GM19035 (cell line): ENCODE data around the gene CCDC73.
"Not testable (repeated sequence)": the region's sequence is repeated elsewhere in the genome, so short reads cannot be mapped to it uniquely, and the experiment has no call there.

Source experiments
- ATAC-seq: cut with Tn5 transposase; IDR thresholded peaks from one replicate; pipeline ENCODE4 v1.9.1; 2021; ENCODE audit not compliant: unreplicated experiment

CCDC73 gene

DNA sequence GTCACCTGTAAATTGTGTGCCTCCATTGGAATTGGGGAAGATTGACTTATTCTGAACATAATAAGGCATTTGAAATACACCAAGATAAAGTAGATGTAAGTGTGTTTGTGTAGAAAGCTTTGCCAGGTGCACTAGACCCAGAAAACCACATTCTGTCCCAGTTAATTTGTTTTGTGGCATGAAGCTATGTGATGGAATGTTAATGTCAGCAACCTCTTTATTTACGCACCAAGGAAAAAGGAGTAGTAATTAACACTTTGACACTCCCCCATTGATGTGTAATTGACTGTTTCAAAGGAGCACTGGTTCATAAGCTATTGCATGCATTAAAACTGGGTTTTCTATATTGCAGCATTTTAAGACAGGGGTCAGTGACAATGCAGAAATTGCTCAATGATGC, 196.5 kb downstream of the CCDC73 start:
- no peak for ATAC-seq

DNA sequence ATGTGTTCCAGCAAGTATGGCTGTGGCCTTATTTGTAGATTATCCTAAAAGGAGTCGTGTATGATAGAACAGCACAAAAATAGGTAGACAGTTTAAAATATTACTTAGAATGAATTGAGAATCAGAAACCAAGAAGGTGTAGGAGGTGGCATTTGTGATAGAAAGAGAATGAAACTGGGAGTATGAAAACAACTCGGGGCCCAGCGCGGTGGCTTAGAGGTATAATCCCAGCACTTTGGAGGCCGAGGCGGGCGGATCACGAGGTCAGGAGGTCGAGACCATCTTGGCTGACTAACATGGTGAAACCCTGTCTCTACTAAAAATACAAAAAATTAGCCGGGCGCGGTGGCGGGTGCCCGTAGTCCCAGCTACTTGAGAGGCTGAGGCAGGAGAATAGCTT, 198.3 kb downstream of the CCDC73 start:
- ATAC-seq, result not testable (repeated sequence)

DNA sequence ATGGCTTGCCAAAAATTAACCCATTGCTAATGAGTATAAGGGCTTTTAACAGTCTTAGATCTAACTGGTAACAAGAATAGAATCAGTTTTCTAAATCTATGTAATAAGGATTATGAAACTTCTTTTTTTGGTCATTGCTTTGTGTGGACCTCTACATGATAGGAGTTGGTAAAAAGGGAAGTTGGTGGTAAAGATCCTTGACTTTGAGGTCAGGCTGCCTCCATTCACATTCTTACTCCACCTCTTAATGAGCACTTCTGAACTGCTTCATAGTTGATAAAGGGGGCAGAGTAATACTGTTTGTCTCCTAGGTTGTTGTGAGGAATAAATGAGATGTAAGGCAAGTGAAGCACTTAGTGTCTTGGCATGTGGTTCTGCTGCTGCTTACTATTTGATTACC, 200.2 kb downstream of the CCDC73 start:
- ATAC-seq, result no peak

DNA sequence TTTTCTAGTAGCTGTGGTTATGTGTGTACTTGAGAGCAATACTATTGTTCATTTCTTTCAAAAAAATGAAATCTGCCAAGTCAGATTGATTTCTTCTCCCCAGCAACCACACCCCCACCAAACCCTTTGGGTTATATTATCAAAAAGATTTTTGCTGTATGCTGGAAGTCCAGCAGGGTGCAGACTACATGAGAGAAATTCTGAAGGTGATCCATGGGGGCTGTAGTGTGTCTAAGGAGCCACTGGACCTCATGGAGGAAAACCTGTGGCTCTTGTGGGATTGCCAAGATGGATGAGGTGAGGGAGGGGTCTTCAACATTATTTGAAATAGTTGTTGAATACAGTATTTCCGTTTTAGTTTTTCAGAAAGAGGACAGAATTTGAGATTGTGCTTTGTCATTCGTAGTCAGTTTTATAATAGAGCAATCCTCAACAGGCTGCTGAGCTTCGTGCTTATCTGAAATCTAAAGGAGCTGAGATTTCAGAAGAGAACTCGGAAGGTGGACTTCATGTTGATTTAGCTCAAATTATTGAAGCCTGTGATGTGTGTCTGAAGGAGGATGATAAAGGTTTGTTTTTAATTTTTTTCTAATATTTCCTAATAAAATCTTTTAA, 207.8 kb downstream of the CCDC73 start:
- no peak for ATAC-seq

DNA sequence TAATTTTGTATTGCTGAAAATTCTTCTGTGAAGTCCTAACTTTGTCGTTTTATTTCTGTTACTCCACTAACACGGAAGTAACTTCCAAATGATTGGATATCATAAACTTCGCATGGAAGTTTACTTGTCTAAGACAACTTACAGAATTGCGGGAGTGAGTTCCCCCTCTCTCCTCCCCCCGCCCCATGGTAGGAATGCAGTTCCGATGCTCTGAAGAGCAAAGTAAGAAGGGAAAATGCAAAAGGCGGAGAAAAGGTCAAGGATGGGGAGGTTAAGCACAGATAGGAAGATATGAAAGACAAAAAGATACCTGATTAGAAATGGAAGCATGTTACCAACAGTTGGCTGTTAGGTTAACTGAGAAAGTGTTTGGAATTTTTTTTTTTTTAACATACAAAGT, 209.5 kb downstream of the CCDC73 start:
- ATAC-seq, result no peak

DNA sequence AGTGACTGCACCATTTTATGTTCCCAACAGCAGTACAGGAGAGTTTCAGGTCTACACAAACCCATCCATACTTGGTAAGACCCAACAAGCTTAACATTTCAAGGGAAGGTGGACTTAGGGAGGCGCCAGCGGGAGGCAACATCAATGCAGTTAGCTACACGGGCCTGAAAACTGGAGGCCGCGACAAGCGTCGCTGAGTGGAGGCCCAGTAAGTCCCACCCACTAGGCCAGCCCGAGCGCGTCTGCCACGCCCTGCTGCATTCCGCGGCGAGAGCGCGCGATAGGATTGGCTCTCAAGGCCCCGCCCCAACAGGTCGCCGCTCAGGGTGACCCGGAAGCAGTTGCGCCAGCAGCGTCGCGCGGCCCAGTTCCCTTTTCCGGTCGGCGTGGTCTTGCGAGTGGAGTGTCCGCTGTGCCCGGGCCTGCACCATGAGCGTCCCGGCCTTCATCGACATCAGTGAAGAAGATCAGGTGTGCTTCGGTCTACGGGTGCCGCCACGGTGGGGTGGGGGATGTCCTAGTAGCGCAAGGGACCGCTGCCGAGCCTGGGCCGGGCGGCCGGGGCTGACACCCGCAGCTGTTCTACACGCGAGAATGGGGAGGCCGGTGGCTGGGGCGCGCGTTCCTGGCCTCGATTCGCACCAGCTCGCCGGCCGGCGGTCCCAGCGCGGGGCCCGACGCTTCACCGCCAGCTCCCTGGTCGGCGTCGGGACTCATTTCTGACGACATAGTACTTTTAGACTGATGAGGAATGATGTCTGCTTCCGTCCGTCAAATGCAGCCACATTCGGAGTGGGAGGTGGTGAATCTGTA, 210.8 kb downstream of the CCDC73 start, which contains the start of gene EIF3M:
Gene EIF3M, plus strand, starts transcription at position 373 of the 813 bp plus-strand sequence. Its CDS starts 57 bp downstream, at position 430.
- peak; percentile 98 for ATAC-seq

DNA sequence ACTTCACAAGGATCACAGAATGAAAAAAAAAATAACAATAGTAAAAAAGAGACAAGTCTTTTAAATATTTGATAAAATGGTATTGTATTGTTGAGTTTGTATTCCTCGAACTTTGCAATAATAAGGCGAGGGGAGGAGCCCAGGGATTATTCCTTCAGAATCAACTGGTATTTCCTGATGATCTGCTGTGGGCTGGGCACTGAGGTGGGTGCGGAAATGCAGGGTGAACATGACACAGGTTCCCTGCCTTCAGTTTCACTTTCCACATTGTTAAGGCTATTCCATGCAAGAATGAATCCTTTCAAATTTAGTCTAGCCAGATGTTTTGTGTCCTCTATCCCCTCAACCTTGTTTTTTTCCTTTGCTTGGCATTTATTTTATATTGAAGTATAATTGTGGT, 212.9 kb downstream of the CCDC73 start:
- no peak for ATAC-seq

DNA sequence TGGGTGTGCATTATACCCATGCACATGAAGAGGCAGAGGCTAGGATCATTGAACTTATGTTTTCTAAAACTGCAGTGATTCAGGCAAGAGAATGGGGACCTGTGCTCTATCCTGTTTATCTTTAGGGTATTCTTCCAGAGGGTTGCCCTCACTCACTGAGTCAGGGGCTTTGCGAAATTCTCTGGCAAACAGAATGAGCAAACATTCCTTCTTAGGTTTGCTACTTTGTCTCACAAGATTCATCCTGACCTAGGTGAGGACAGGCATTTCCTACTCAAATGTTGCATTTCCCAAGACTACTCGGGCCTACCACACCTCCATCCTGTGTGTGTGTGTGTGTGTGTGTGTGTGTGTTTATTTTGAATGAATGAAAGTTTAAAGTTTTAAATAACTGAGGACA, 213.5 kb downstream of the CCDC73 start:
- no peak for ATAC-seq

DNA sequence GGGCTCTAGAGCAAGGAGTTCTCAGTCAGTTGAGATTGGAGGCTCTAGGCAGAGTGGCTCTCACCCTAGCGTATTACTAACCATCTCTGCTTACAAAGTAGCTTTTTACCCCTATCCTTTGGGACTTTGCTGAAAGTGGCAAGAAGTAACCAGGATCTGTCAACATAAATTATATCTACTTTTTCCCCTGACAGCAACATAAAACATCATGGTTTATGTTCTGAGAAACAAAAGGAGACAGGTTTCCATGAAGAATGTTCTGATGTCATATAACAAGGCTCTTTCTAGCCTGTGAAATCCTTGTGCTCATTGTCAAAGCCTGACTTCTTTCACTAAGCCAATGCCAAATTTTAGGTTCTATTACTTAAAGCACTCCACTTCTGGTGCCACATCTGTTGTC, 218.0 kb downstream of the CCDC73 start:
- ATAC-seq, result no peak

DNA sequence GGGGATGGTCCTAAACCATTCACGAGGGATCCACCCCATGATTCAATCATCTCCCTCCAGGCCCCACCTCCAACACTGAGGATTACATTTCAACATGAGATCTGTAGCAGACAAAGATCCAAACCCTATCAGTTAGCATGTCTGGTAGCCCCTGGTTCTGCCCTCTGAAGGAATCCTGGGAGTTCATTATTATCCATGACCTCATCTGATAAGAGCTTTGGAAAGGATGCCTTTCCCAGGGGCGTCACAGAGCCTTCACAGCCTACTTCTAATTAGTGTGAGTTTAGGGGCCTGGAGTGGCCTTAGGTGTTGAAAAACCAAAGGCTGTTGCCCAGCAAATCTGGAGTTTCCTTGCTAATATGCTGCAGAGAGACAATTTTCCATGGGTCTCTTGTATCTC, 219.4 kb downstream of the CCDC73 start:
- no peak for ATAC-seq

DNA sequence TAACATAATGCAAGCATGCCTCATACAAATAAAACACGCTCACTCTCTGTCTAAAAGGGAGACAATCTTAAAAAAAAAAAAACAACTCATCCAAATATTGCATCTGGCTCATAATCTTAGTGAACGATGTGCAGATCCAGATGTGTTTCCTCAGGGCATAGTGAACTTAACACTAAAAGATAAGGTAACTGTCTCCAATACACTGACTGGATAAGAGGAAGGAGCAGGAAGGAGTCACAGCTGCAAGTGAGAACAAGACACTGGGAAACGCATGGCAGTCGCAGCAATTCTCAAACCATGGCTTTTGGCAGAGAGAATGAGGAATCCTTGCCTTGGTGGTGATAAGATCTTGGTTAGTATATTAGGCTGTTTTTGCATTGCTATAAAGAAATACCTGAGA, 220.0 kb downstream of the CCDC73 start:
- no peak for ATAC-seq

DNA sequence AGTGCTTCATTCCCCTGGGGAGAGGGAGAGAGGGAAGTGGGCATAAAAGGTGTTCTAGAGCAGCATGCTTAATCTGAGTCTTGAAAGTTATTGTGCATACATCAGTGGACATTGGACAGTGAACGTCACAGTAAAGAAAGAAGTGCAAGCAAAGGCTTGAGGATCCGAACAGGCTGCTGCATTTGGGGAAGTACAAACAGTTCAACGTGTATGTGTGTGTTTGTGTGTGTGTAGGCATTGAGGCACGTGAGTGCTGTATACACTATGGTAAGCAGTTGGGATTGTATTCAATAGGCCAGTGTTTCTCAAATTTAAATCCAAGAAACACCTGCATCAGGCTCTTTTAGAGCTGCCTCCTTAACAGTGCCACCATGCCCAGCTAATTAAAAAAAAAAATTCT, 221.2 kb downstream of the CCDC73 start:
- ATAC-seq, result no peak

DNA sequence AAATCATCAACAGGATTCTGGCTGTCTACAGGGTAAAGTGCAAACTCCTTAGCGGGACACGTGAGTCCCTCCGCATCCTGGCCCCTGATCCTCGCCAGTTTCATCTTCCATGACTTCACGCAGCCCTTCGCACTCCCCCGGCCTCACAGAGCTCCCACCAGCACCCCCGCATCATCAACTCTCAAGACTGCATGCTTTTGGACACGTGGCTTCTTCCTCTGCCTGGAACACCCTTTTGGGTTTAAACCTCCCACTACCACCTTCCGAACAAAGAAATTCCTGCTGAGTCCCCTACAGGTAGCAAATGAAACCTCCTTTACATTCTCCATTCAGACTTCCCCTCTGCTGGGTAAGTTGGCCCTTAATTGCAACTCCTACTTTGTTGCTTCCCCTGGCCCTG, 223.4 kb downstream of the CCDC73 start:
- ATAC-seq, result no peak

DNA sequence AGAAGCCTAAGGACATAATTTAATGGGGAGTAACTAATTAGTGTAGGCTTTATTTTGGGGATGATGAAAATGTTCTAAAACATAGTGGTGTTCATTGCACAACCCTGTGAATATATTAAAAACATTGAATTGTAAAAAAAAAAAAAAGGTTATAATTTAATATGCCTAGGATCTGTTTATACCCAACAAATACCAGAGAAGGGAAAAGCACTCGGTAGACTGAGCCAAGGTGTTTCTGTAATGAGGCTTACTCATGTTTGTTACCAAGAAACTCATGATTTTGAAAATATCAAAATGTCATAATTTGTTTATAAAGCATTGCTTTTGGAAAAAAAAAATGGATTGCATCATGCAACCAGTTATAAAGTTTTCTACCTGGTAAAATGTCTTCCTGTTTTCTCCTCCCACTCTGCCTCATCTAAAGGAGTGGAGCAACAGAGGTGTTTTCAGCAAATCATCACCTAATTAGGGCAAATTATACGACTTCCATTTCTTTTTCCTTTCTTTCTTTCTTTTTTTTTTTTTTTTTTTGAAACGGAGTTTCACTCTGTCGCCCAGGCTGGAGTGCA, 225.1 kb downstream of the CCDC73 start:
- no peak for ATAC-seq

DNA sequence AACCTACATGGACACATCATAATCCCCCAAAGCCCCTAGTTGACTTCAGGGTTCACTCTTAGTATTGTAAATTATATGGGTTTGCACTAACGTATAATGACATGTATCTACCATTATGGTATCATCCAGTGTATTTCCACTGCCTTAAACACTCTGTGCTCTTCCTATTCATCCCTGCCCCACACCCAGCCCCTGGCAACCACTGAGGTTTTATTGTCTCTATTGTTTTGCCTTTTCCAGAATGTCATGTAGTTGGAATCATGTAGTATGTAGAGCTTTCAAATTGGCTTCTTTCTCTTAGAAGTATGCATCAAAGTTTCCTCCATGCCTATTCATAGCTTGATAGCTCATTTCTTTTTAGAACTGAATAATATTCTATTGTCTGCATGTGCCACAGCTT, 227.3 kb downstream of the CCDC73 start:
- ATAC-seq, result no peak

DNA sequence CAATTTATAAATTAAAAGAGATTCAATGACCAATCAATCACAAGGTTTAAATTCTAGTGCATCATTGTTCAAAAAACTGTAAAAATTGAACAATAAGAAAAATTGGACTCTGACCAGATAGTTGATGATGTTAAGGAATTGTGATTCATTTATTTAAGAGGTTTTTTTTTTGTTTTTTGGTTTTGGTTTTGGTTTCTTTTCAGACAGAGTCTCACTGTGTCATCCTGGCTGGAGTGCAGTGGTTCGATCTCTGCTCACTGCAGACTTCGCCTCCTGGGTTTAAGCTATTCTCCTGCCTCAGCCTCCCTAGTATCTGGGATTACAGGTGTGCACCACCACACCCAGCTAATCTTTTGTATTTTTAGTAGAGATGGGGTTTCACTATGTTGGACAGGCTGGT, 227.9 kb downstream of the CCDC73 start:
- ATAC-seq, result no peak

DNA sequence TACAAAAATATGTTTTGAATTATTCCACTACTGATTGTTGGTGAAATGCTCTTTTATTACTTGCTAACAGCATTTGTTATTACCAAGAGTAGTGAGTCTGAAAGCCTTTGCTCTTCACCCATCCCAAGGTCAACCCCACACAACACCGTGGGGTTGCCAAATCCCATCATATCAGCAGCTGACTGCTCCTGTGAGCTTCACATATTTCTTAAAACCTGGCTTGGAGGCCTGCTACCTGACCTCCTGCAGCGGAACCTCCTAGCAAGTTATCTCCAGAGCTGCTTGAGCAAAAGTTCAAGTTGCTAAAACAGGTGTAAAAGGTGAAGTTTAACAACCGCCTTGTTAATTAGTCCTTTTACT, 230.9 kb downstream of the CCDC73 start:
- ATAC-seq, result no peak

DNA sequence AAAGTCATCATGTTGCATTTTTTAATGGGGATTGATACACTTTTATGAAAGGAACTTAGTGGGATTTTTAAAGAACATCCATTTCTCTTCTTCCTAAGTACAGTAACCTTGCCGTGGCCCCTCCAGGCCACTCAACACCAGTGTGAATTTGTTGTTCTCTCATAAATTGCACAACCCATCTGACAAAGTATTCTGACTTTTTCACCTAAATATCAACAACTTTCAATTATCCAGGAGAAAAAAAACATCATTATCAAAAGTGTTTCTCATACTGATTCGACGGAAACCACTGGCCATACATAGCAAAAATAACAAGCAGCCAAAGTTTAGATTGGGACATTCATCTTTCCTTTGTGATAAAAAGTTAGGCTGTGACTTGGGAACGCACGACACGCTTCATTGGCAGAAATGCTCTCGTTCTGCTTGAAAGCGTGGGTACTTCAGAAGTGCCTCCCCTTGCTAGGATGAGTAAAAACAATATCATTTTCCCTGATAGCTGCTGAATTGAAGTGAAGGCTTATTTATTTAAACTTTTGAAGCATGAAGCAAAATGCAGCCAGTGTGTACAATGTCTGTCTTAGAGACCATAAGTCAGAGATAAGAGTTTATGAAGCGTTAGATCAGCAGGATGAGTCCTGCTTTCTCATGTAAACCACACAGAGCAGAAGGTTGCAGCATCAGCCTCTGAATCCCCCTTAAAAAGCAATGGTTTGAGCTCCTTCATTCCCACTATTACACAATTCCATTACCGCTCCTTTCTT, 231.4 kb downstream of the CCDC73 start:
- ATAC-seq, result no peak

DNA sequence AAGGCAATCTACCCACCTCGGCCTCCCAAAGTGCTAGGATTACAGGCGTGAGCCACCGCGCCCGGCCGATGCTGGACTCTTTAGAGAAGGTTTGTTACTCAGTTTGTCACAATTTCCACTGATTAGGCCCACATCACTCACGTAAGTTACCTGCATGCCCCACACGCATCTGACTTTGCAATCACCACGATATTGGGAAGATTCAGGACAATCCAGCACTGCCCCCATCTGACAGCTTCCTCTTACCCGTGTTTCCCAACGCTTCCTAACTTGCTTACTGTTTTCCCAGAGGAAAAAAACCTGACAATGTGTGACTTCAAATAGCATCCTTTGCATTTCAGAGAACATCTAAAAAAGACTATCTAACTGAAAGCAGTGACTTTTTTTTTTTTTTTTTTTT, 232.6 kb downstream of the CCDC73 start:
- ATAC-seq, result no peak

DNA sequence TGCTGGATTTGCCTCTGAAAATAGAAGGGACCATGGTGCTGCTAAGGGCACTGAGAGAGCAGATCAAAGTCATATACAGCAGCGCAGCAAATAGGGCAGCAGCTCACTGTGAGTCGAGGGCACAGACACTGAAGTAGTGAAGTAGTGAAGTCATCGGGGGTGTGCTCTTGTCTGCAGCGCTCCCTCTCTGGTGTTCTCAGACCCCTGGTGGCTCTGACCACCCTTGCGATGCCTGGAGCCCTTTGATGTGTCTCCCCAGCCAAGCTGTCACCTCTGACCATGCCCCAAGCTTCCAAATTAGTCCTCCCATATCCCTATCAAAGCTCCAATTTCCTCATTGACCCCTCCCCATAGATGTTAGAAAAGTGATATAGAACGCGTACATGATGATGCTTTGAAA, 238.6 kb downstream of the CCDC73 start:
- ATAC-seq, result no peak

DNA sequence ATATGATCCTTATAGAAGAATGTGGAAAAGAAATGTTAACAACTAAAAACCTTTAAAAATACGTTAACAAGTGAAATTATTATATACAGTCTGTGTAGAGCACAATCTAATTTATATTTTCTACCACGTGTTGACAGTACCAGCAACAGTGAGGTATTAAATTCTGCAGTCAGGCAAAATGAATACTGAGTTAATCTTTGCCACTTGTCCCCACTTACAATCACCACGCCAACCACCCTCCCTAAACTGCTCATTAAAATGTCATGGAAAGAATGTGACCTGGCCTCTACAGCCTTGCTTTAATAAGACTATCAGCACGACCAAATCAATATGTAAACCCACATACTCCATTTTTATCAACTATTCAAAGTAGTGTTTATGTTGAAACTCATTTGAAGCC, 239.4 kb downstream of the CCDC73 start:
- no peak for ATAC-seq
